Measurements from ENCODE around the gene MALRD1.

Gene MALRD1

GRCh38 chr10:19111501-19112267 lies 63.1 kb downstream of the MALRD1 start:
- DNase-seq: no peak

DNA sequence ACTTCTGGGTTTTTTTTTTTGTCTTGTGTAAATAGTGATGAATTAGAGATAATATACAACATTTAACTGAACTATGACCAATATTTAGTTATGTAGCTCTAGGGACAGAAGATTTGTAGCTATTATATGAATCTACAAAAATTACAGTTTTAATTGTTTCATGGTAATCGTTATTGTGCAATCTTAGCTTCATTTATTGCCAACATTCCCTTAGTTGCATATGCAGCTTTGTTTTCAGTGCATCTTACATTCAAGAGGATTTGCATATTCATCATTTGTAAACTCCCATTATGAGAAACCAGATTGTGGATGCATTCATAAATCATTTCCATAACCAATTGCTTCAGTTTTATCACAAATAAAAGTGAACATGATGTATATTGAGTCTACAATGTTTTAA lies 68.8 kb downstream of the MALRD1 start:
- no peak for DNase-seq

GRCh38 chr10:19119191-19119590 lies 70.6 kb downstream of the MALRD1 start:
- DNase-seq: no peak

GRCh38 chr10:19120381-19120908 lies 71.8 kb downstream of the MALRD1 start:
- no peak for DNase-seq

GRCh38 chr10:19133992-19134391 lies 85.4 kb downstream of the MALRD1 start:
- no peak for DNase-seq

DNA sequence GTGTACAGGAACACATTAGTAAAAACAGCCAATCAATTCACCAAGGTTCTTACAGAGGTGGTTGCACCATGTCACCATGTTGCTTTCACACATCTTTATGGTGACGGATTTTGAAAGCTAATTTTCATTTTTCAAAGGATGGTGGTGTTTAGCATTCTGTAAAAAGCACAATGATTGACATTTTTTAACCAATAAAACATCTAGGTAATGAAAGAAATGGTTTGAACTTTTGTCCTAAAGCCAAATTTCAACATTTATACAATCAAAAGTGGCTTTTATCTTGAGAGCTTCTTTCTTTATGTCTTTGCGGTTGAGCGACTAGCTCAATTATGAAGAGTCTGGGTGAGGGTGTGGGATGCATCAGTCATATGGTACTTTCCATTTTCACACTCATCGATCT lies 94.4 kb downstream of the MALRD1 start:
- no peak for DNase-seq

- no peak for DNase-seq
These were observed 95.6 kb downstream of the MALRD1 start for GRCh38 chr10:19144206-19144605.

- DNase-seq: no peak
These were observed 105.8 kb downstream of the MALRD1 start for GRCh38 chr10:19154375-19154774.

DNA sequence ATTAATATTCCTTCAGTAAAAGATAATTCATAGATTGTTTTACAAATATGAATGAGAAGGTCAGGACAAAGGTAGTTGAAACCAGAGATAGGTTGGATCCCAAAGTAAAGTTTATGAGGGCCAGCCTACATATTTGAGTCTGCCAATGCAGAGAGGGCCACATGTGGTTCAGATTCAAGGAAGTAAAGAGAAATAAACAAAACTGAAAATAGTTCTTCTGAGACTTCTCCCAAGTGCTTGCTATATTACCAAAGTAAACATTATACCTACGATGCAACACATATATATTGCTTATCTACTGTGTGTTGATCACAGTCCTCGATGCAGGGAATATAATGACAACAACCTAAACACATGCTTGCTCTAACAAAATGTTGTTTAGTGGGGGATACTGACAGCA lies 109.8 kb downstream of the MALRD1 start:
- no peak for DNase-seq

DNA sequence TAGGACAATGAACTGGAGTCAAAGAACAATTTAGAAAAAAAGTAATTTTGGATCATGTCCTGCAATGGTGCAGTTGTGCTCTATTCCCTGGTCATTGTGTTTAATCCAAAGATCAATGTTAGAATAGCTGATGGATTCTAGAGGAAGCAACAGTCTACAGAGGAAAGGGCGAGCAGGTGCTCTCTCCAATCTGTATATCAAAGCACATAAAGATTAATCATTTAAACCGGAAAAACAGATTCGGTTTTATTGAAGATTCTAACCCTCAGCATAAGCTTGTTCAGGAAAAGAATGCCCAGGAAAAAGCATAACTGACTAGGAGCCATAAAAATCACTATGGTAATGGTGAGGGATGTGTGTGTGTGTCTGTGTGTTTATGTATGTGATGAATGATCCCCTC lies 110.3 kb downstream of the MALRD1 start:
- DNase-seq: no peak

- no peak for DNase-seq
These were observed 115.9 kb downstream of the MALRD1 start for GRCh38 chr10:19164461-19164860.

GRCh38 chr10:19168584-19168983 lies 120.0 kb downstream of the MALRD1 start:
- DNase-seq: no peak

DNA sequence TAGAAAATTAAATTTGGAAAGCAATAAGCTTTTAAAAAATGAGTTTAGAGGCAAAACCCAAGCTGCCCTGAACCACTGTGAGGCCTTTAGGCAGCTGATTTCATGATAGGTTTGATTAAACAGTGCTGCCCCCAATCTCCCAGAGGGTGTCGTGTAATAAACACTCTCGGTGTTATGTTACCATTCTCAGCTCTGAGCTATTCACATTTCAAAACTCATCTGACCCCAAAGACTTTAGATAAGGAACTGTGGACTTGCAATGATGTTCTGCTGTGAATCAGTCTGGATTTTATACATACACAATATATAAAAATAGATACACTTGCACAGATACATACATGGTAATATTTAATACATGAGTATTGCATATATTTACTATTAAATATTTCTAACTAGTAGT lies 120.4 kb downstream of the MALRD1 start:
- no peak for DNase-seq

DNA sequence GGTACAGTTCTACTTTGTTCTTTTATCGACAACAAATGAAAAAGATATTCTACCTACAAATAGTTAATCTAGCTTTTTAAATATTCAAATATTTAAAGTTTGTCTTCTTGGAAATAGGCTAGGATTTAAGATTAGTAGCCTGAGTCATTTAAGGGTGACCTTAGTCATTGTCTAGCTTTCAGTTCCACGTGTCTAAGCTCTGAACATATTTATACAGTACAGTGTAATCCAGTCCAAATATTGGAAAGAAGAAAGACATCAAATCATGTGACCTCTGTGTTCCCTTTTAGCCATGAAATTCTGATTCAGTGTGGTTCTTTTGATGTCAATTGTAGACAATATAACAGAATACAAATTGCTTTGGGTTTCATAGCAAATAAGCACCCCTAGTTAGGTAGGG lies 121.1 kb downstream of the MALRD1 start:
- no peak for DNase-seq

GRCh38 chr10:19178675-19179074 lies 130.1 kb downstream of the MALRD1 start:
- DNase-seq: no peak

- no peak for DNase-seq
These were observed 136.3 kb downstream of the MALRD1 start for GRCh38 chr10:19184891-19185290.

DNA sequence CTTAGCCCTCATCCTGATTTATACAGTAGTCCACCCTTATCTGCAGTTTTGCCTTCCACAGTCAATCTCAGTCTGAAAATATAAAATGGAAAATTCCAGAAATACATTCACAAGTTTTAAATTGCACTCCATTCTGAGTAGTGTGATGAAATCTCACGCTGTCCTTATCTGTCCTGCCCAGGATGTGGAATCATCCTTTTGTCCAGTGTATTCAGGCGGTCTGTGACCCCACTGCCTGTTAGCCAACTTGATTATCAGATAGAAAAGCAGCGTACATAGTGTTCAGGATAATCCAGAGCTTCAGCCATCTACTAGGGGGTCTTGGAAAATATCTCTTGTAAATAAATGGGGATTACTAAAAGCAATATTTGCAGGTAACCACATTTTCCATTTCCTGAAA lies 146.3 kb downstream of the MALRD1 start:
- no peak for DNase-seq

GRCh38 chr10:19195698-19196097 lies 147.1 kb downstream of the MALRD1 start:
- no peak for DNase-seq

DNA sequence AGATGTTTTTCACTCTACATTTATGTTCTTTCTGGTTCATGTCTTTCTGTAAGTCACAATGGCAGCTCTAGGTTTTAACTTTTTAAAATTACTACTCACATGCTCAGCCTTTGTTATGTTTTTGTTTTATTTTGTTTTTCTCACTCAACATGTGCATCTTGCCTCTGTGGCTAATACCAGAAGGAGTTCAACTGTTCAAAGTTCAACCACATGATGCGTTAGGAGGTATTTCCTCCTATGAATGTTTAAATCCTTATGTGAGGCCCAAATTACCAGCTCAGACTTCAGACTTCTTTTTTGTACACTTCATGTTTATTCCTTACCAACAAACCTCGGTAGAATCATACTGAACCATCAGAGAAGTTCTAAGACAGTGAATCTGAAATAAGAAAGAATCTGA lies 151.6 kb downstream of the MALRD1 start:
- no peak for DNase-seq

DNA sequence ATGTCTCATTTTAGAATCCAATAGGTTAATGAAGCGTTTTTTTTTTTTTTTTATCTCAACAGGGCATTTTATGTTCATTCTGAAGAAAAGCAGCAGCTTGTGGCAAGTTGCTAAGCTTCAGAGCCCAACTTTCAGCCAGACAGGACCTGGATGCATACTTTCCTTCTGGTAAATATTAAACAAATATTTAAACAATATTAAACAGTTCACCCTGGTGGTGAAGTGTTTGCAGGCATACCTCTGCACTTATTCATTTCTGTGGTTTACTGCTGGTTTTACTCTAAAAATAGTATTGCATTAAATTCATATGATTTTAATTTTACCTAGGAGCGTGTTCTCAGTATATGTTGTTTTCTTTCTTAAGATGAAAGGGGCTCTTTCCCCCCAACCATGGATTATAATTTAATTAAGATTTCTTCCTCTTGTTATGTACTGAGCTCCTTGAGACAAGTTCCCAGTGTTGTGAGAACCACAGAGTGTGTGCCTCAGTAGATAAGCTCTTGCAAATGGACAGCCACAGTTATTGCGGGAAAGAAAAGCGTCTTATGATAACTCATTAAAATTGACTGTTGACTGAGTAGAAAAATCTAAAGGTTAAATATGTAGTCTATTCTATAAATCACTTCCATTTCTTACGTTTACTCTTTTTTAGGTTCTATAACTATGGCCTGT lies 155.8 kb downstream of the MALRD1 start:
- no peak for DNase-seq

GRCh38 chr10:19209319-19209718 lies 160.7 kb downstream of the MALRD1 start:
- no peak for DNase-seq

DNA sequence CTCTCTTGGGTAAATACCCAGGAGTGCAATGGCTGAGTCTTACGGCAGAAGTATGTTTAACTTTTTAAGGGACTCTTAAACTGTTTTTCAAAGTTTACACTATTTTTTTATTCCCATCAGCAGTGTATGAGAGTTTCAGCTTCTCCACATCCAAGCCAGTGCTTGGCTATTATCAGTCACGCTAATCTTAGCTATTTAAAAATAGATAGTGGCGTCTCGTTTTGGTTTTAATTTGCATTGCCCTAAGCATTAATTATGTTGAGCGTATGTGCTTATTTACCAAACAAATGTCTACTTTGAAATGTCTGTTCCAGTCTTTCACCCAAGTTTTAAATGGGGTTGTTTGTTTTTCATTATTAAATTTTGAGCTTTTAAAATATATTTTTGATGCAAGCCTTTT lies 164.0 kb downstream of the MALRD1 start:
- no peak for DNase-seq

DNA sequence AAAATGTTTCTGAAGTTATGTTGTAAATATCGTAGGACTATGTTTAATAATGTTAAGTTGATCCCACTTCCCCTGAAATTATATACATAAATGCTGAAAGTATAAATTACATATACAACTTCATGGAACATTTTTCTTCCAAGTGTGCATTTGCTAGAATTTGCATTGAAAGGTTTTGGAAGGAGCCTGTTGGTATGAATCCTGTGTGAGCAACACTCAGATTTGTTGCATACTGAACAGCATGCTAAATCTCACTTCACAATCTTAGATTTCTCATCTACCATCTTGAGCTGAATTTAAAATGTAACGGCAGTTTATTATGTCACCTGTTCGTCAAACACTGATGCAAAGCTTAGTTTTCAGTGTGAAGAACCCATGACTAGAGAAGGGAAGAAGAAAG lies 172.6 kb downstream of the MALRD1 start:
- no peak for DNase-seq

DNA sequence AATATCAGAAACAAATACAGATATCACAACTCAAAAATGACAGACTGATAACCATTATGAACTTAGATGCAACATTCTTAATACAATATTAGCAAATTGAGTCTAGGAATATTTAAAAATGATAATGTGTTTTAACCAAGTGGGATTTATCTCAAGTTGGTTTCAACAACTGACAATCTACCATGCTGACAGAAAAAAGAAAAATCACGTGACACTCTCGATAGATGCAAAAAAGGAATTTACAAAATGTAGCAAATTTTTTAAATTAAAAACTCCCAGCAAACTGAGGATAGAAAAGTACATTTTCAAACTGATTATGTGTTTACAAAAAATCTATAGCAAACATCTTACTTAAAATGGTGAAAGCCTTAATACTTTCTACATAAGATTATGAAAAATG lies 177.4 kb downstream of the MALRD1 start:
- no peak for DNase-seq

DNA sequence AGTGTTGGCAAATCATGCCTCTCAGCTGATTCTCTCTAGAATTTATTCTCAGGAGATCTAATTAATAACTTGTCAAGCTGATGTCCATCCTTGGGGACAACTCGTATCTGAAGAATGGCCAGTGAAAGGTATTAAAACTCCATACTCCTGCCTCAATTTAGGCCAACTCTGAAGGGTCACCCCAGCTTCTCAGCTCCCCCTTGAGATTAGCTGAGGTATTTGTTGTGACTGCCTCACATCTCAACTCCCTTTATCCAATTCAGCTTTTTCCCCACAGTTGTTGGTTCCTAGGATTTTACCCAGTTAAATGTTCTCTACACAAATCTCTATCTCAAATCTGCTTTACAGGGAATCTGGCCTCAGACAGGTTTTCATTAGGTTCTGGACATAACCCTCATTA lies 182.4 kb downstream of the MALRD1 start:
- no peak for DNase-seq
